Neural cell (in vitro differentiated cells): ENCODE data around the gene ABCC9.

Source experiments
- EP300 ChIP-seq: fragments of 450-650 bp; conservative IDR thresholded peaks from 2 replicates; pipeline ENCODE4 v1.6.1; 2014; ENCODE audit warnings: antibody characterized with exemption, mild to moderate bottlenecking, moderate library complexity; ENCODE audit not compliant: poor library complexity, severe bottlenecking
- EZH2 ChIP-seq: fragments of 200-600, 300-800 bp; shearing (Covaris generic), sonication (generic); IDR thresholded peaks from 2 replicates; pipeline ENCODE4 v1.6.1; 2014; ENCODE audit warnings: antibody characterized with exemption, low read length, borderline replicate concordance, mild to moderate bottlenecking; ENCODE audit not compliant: insufficient read depth, poor library complexity, severe bottlenecking
- POLR2AphosphoS5 ChIP-seq: IDR thresholded peaks from 2 replicates; pipeline ENCODE4 v1.6.1; 2012
- TF ChIP-seq, protein P1 (sequence below): fragments of 450-650 bp; IDR thresholded peaks from 2 replicates; pipeline ENCODE4 v1.5.1; 2014; ENCODE audit warnings: antibody characterized with exemption, mild to moderate bottlenecking, moderate library complexity; ENCODE audit not compliant: poor library complexity, severe bottlenecking
- TF ChIP-seq, protein P2 (sequence below): IDR thresholded peaks from 2 replicates; pipeline ENCODE4 v1.6.1; 2012; ENCODE audit warnings: borderline replicate concordance

DNA sequence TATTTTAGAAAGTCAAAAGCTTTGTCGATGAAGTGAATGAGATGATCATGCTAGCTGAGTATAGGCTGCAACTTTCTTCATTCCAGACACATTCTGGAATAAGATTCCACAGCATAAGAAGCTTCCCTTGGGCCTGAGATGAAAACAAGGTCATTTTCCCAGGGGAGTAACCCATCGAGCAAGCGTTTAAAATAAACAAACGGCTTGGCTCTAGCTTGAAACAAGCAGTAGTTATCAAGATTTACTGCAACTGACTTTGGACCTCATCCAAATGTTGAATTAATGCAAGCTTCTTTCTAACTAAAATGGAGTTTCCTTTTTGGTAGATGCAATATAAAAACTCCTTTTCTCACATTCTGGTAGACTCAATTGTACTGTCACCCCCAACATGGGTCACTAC is 189.7 kb downstream of the ABCC9 start:
- no peak for TF ChIP-seq POLR2AphosphoS5
- no peak for TF ChIP-seq EP300
- TF ChIP-seq, protein P1, sequence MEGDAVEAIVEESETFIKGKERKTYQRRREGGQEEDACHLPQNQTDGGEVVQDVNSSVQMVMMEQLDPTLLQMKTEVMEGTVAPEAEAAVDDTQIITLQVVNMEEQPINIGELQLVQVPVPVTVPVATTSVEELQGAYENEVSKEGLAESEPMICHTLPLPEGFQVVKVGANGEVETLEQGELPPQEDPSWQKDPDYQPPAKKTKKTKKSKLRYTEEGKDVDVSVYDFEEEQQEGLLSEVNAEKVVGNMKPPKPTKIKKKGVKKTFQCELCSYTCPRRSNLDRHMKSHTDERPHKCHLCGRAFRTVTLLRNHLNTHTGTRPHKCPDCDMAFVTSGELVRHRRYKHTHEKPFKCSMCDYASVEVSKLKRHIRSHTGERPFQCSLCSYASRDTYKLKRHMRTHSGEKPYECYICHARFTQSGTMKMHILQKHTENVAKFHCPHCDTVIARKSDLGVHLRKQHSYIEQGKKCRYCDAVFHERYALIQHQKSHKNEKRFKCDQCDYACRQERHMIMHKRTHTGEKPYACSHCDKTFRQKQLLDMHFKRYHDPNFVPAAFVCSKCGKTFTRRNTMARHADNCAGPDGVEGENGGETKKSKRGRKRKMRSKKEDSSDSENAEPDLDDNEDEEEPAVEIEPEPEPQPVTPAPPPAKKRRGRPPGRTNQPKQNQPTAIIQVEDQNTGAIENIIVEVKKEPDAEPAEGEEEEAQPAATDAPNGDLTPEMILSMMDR: no peak
- TF ChIP-seq, protein P2, sequence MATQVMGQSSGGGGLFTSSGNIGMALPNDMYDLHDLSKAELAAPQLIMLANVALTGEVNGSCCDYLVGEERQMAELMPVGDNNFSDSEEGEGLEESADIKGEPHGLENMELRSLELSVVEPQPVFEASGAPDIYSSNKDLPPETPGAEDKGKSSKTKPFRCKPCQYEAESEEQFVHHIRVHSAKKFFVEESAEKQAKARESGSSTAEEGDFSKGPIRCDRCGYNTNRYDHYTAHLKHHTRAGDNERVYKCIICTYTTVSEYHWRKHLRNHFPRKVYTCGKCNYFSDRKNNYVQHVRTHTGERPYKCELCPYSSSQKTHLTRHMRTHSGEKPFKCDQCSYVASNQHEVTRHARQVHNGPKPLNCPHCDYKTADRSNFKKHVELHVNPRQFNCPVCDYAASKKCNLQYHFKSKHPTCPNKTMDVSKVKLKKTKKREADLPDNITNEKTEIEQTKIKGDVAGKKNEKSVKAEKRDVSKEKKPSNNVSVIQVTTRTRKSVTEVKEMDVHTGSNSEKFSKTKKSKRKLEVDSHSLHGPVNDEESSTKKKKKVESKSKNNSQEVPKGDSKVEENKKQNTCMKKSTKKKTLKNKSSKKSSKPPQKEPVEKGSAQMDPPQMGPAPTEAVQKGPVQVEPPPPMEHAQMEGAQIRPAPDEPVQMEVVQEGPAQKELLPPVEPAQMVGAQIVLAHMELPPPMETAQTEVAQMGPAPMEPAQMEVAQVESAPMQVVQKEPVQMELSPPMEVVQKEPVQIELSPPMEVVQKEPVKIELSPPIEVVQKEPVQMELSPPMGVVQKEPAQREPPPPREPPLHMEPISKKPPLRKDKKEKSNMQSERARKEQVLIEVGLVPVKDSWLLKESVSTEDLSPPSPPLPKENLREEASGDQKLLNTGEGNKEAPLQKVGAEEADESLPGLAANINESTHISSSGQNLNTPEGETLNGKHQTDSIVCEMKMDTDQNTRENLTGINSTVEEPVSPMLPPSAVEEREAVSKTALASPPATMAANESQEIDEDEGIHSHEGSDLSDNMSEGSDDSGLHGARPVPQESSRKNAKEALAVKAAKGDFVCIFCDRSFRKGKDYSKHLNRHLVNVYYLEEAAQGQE: no peak
- TF ChIP-seq EZH2: no peak
